ENCODE results near the gene EMX1. TPM values are rescaled to one million over a fixed set of nuclear protein-coding genes. Genes with fewer than 3 reads are reported as not detected.

The EMX1 gene
- total RNA-seq, 1 experiment from 2014 or later, result not detected

DNA sequence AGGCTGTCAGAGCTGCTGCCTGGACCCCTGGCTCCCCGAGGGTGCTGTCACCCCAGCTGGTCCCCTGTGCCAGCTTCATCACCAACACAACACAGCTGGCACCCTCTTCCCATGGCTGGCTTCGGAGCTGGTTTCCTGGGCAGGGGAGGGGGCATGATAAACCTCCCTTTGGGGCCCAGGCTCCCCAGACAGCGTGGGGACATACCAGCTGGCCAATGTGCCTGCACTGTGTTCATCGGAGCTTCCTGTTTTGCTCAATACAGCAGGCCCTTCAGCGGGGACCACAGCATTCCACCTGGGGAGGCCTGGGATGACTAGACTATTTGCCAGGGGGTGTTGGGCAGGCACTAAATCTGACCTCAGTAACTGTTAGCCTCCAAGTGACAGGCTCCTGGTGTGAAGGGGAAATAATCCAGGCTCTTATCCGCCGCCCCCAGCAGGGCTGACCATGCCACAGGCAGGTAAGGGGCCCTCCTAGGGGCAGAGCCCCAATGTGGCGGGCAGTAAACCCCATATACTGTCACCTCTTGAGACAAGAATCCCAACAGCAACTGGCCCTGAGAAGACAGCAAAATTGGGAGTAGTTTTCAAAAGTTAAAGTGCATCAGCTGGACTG lies 44.6 kb downstream of the EMX1 start:
- Mint-ChIP-seq H3K4me1 (ENCODE audit: low read depth, unreplicated experiment) (no peaks in the 10 kb centered on the region), H3K27me3 (ENCODE audit: unreplicated experiment) (no peaks in the 10 kb centered on the region), H3K36me3 (ENCODE audit: insufficient read depth, unreplicated experiment) (no peaks in the 10 kb centered on the region), H3K9me3 (ENCODE audit: low read depth, unreplicated experiment) (no peaks in the 10 kb centered on the region), H3K27ac (ENCODE audit: unreplicated experiment) (no peak overlapping the region), H3K4me3 (ENCODE audit: low read depth, unreplicated experiment) (no peak overlapping the region)
- intact Hi-C loops (cut with micrococcal nuclease; ENCODE audit: unreplicated experiment), result no loop called here
- DNase-seq, result no peak
- BruUV-seq (replicated peaks), result no TSS peak
- CTCF ChIA-PET, result interaction anchor here (0.6 kb wide), 2 partner anchors 17 to 45 kb away, joined by 3 read pairs; no protein-coding TSS in a partner anchor
- TF ChIP-seq, protein P1, sequence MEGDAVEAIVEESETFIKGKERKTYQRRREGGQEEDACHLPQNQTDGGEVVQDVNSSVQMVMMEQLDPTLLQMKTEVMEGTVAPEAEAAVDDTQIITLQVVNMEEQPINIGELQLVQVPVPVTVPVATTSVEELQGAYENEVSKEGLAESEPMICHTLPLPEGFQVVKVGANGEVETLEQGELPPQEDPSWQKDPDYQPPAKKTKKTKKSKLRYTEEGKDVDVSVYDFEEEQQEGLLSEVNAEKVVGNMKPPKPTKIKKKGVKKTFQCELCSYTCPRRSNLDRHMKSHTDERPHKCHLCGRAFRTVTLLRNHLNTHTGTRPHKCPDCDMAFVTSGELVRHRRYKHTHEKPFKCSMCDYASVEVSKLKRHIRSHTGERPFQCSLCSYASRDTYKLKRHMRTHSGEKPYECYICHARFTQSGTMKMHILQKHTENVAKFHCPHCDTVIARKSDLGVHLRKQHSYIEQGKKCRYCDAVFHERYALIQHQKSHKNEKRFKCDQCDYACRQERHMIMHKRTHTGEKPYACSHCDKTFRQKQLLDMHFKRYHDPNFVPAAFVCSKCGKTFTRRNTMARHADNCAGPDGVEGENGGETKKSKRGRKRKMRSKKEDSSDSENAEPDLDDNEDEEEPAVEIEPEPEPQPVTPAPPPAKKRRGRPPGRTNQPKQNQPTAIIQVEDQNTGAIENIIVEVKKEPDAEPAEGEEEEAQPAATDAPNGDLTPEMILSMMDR (IDR thresholded peaks at IDR 0.05; ENCODE audit: unreplicated experiment), result no peak

DNA sequence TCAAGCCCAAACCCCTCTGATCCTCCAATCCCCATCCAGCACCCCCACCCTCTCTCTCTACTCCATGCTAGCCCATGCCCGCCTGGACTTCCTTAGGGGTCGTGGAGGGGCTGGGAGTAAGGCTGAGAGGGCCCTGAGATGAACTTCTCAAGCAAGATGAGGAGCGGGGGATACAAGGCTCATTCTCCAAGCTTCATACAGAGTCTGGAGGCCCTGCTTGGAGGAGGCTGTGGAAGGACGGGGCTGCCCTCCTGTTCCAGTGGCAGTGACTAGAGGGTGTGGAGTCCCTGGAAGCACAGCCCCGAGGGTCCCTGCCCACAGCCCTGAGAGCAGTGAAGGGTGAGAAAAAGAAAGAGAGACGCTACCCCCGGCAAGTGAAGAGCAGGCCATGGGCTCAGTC lies 45.6 kb downstream of the EMX1 start:
- H3K4me1 Mint-ChIP-seq (ENCODE audit: low read depth, unreplicated experiment), result no peaks in the 10 kb centered on the region
- intact Hi-C loops (cut with micrococcal nuclease; ENCODE audit: unreplicated experiment), result no loop called here
- no TSS peak for BruUV-seq (replicated peaks)
- H3K9me3 Mint-ChIP-seq (ENCODE audit: low read depth, unreplicated experiment), result no peaks in the 10 kb centered on the region
- DNase-seq, result no peak
- H3K4me3 Mint-ChIP-seq (ENCODE audit: low read depth, unreplicated experiment), result no peak overlapping the region
- CTCF ChIA-PET, result no interaction called here
- no peak overlapping the region for H3K27ac Mint-ChIP-seq (ENCODE audit: unreplicated experiment)
- H3K27me3 Mint-ChIP-seq (ENCODE audit: unreplicated experiment), result no peaks in the 10 kb centered on the region
- no peaks in the 10 kb centered on the region for H3K36me3 Mint-ChIP-seq (ENCODE audit: insufficient read depth, unreplicated experiment)
- TF ChIP-seq, protein P1 (IDR thresholded peaks at IDR 0.05; ENCODE audit: unreplicated experiment), result no peak

DNA sequence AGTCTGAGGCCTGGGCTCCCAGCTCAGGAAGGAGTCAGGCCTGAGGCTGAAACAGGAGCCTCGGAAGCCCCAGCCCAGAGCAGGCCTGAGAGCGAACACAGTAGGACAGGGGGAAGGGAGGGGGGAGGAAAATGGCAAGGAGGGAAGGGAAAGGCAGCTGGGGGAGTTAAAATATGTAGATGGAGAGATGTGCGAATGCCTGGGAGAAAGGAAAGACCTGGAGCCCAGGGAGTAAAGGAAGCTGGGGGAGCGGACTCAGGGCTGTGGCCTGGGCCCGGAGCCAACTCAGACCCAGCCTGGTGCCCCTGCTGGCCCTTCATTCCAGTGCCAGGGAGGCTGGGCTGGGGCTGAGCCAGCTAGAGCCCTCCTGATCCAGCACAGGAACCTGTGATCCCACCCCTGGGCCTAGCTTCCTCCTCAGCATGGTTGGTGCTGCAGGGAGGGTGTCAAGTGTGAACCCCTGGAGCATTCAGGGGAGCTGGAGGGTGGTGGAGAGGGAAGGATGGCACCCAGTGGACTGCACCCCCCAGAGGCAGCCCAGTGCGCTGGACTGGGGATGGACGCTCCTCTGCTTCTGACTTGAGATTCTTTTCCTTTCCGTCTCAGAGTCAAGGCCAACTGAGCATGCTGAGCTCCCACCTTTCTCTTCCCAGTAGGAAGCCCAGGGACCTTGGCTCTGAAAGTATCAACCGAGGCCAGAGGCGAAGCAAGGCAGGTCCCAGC lies 46.3 kb downstream of the EMX1 start:
- intact Hi-C loops (cut with micrococcal nuclease; ENCODE audit: unreplicated experiment), result no loop called here
- Mint-ChIP-seq H3K36me3 (ENCODE audit: insufficient read depth, unreplicated experiment) (no peaks in the 10 kb centered on the region), H3K27me3 (ENCODE audit: unreplicated experiment) (no peaks in the 10 kb centered on the region), H3K9me3 (ENCODE audit: low read depth, unreplicated experiment) (no peaks in the 10 kb centered on the region), H3K27ac (ENCODE audit: unreplicated experiment) (no peak overlapping the region), H3K4me1 (ENCODE audit: low read depth, unreplicated experiment) (no peaks in the 10 kb centered on the region), H3K4me3 (ENCODE audit: low read depth, unreplicated experiment) (no peak overlapping the region)
- TF ChIP-seq, protein P1 (IDR thresholded peaks at IDR 0.05; ENCODE audit: unreplicated experiment), result no peak
- BruUV-seq (replicated peaks), result no TSS peak
- no peak for DNase-seq
- CTCF ChIA-PET, result no interaction called here

DNA sequence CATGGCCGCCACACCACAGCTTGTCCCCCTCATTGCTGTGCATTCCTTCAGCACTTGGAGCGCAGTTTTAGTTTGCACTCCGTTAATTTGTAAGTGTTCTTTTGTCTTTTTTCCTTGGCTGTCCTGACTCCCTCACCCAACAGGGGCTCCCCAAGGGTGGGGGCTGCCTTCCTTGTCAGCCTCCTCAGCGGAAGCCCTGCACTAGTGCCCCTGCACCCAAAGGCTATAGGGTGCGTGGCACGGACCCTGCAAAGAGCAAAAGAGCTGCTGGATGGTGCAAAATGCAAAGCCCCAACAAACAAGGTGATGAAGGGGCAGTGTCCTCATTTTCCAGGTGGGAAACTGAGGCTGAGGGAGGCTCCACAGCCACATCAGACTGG lies 46.8 kb downstream of the EMX1 start:
- DNase-seq, result no peak
- TF ChIP-seq, protein P1 (IDR thresholded peaks at IDR 0.05; ENCODE audit: unreplicated experiment), result no peak
- BruUV-seq (replicated peaks), result no TSS peak
- no peaks in the 10 kb centered on the region for H3K36me3 Mint-ChIP-seq (ENCODE audit: insufficient read depth, unreplicated experiment)
- H3K27ac Mint-ChIP-seq (ENCODE audit: unreplicated experiment), result no peak overlapping the region
- no peaks in the 10 kb centered on the region for H3K4me1 Mint-ChIP-seq (ENCODE audit: low read depth, unreplicated experiment)
- intact Hi-C loops (cut with micrococcal nuclease; ENCODE audit: unreplicated experiment), result no loop called here
- no peaks in the 10 kb centered on the region for H3K9me3 Mint-ChIP-seq (ENCODE audit: low read depth, unreplicated experiment)
- H3K4me3 Mint-ChIP-seq (ENCODE audit: low read depth, unreplicated experiment), result no peak overlapping the region
- H3K27me3 Mint-ChIP-seq (ENCODE audit: unreplicated experiment), result no peaks in the 10 kb centered on the region
- CTCF ChIA-PET, result no interaction called here

All from Calu3 (cell line).